ENCODE data around the gene COX17.

COX17 gene

DNA sequence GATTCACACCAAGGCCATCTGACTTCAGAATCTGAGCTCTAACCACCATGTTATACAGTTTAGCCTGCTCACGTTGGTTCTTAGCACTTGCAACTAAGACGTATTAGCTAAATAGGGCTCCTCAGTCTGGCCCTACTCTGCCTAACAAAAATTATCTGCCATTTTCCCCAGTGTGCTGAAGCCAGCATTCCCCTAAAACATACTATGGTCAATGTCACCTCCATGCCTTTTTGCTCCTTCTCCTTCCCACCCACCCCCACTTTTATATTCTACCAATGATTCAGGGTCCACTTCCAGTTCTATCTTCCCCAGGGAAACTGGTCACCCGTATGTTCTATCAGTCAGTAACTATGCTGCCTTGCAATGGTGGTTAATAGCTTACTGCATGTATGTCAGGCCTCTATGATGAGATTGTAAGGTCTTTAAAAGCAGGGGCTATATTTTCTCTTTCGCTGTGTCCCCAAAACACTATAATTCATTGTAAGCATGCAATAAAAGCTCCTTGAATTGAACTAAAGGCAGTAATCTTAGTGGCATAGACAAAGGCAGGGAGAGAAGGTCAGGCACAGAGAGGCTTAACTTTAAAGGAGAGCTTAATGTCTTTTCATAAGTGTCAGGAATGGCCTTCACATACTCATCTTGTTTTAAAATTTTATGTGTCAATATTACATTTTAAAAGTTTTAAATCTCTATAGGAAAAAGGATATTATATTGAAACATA lies 40.2 kb downstream of the COX17 start:
- H3K27ac ChIP-seq, result peak overlapping the region; percentile 69 to 76
- intact Hi-C loops (cut with DNase I; ENCODE audit: low total_unique reads), result no loop called here
- DNase-seq, result no peak
- peaks cover 0 to 15% (median 2%) of the 10 kb centered on the region in 4 donors for H3K4me1 ChIP-seq
- H3K36me3 ChIP-seq, result peaks cover 2 to 12% (median 9%) of the 10 kb centered on the region in 3 donors
- TF ChIP-seq, protein P1, sequence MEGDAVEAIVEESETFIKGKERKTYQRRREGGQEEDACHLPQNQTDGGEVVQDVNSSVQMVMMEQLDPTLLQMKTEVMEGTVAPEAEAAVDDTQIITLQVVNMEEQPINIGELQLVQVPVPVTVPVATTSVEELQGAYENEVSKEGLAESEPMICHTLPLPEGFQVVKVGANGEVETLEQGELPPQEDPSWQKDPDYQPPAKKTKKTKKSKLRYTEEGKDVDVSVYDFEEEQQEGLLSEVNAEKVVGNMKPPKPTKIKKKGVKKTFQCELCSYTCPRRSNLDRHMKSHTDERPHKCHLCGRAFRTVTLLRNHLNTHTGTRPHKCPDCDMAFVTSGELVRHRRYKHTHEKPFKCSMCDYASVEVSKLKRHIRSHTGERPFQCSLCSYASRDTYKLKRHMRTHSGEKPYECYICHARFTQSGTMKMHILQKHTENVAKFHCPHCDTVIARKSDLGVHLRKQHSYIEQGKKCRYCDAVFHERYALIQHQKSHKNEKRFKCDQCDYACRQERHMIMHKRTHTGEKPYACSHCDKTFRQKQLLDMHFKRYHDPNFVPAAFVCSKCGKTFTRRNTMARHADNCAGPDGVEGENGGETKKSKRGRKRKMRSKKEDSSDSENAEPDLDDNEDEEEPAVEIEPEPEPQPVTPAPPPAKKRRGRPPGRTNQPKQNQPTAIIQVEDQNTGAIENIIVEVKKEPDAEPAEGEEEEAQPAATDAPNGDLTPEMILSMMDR (IDR thresholded peaks at IDR 0.05), result no peak
- H3K4me3 ChIP-seq, result no peak overlapping the region
- no peaks in the 10 kb centered on the region for H3K27me3 ChIP-seq
- H3K9me3 ChIP-seq, result no peaks in the 10 kb centered on the region

- no peak for DNase-seq
- Histone ChIP-seq H3K4me1 (peaks cover 0 to 23% (median 2%) of the 10 kb centered on the region in 4 donors), H3K4me3 (no peak overlapping the region), H3K27ac (no peak overlapping the region), H3K27me3 (no peaks in the 10 kb centered on the region), H3K36me3 (peaks cover 0 to 4% (median 2%) of the 10 kb centered on the region in 3 donors), H3K9me3 (no peaks in the 10 kb centered on the region)
- intact Hi-C loops (cut with DNase I; ENCODE audit: low total_unique reads), result no loop called here
- TF ChIP-seq, protein P1 (IDR thresholded peaks at IDR 0.05), result no peak
Measured at GRCh38 chr3:119636249-119636648, 41.0 kb downstream of the COX17 start.

GRCh38 chr3:119635719-119636118 lies 41.5 kb downstream of the COX17 start:
- Histone ChIP-seq H3K36me3 (no peaks in the 10 kb centered on the region), H3K27me3 (no peaks in the 10 kb centered on the region), H3K4me1 (peaks cover 0 to 26% (median 2%) of the 10 kb centered on the region in 4 donors), H3K4me3 (no peak overlapping the region), H3K27ac (no peak overlapping the region), H3K9me3 (no peaks in the 10 kb centered on the region)
- TF ChIP-seq, protein P1 (IDR thresholded peaks at IDR 0.05), result no peak
- no peak for DNase-seq
- intact Hi-C loops (cut with DNase I; ENCODE audit: low total_unique reads), result no loop called here

GRCh38 chr3:119632829-119633228 lies 44.4 kb downstream of the COX17 start:
- no peaks in the 10 kb centered on the region for H3K27me3 ChIP-seq
- intact Hi-C loops (cut with DNase I; ENCODE audit: low total_unique reads), result no loop called here
- no peaks in the 10 kb centered on the region for H3K36me3 ChIP-seq
- TF ChIP-seq, protein P1 (IDR thresholded peaks at IDR 0.05), result no peak
- no peak overlapping the region for H3K4me3 ChIP-seq
- H3K4me1 ChIP-seq, result peaks cover 0 to 45% (median 2%) of the 10 kb centered on the region in 4 donors
- no peak for DNase-seq
- H3K27ac ChIP-seq, result no peak overlapping the region
- H3K9me3 ChIP-seq, result no peaks in the 10 kb centered on the region

DNA sequence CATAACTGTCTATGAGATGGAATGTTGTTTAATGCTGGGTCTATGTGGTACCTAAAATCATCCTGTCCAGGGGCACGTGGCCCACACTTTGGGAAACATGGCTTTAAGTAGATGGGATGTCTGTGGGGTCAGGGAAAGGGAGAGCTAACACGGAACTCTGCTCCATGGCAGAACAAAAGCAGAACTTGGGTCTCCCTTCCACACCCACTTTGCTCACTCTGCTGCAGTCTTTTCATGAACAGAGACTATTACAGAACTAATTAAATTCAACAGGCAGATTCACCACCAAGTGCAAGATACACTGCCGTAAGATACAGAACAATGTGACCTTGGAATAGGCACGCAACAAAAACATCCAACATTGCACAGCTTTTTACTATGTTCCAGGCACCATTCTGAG lies 45.0 kb downstream of the COX17 start:
- Histone ChIP-seq H3K4me1 (peaks cover 0 to 46% (median 0%) of the 10 kb centered on the region in 4 donors), H3K36me3 (no peaks in the 10 kb centered on the region), H3K4me3 (no peak overlapping the region), H3K9me3 (no peaks in the 10 kb centered on the region), H3K27me3 (no peaks in the 10 kb centered on the region), H3K27ac (peak overlapping the region in 1 of 2 donors; percentile 51)
- intact Hi-C loops (cut with DNase I; ENCODE audit: low total_unique reads), result no loop called here
- DNase-seq, result no peak
- TF ChIP-seq, protein P1 (IDR thresholded peaks at IDR 0.05), result no peak
